Loucy (cell line): ENCODE results near the gene KCNK7.

ENCODE experiments used
- H2AFZ ChIP-seq: fragments of 200-600 bp; sonication (generic); 2 replicates; pipeline ENCODE4 v1.6.0; 2016; ENCODE audit warnings: antibody characterized with exemption, mild to moderate bottlenecking, low read length, moderate library complexity
- H3F3A ChIP-seq: fragments of 200-600 bp; 2 replicates; pipeline ENCODE4 v1.6.0; 2016; ENCODE audit warnings: antibody characterized with exemption, low read depth, mild to moderate bottlenecking
- H3K27me3 ChIP-seq: fragments of 200-600 bp; sonication (generic); 2 replicates; pipeline ENCODE4 v1.6.1; 2014; ENCODE audit warnings: low read length, mild to moderate bottlenecking; ENCODE audit not compliant: insufficient read depth, poor library complexity, severe bottlenecking
- H3K36me3 ChIP-seq: fragments of 200-600 bp; sonication (generic); 2 replicates; pipeline ENCODE4 v1.6.1; 2016; ENCODE audit warnings: low read length; ENCODE audit not compliant: insufficient read depth
- H3K4me1 ChIP-seq: fragments of 200-600 bp; sonication (generic); 2 replicates; pipeline ENCODE4 v1.5.1; 2014; ENCODE audit warnings: low read length, mild to moderate bottlenecking; ENCODE audit not compliant: insufficient read depth, poor library complexity, severe bottlenecking
- H3K4me2 ChIP-seq: fragments of 200-600 bp; sonication (generic); 2 replicates; pipeline ENCODE4 v1.6.0; 2014; ENCODE audit warnings: antibody characterized with exemption, low read length, low read depth, mild to moderate bottlenecking; ENCODE audit not compliant: poor library complexity, severe bottlenecking
- H3K4me3 ChIP-seq: fragments of 200-600 bp; sonication (generic); 2 replicates; pipeline ENCODE4 v1.5.1; 2014; ENCODE audit warnings: low read length, mild to moderate bottlenecking, mixed read lengths; ENCODE audit not compliant: poor library complexity, severe bottlenecking
- H3K79me2 ChIP-seq: fragments of 200-600 bp; sonication (generic); 2 replicates; pipeline ENCODE4 v1.6.1; 2014; ENCODE audit warnings: low read length; ENCODE audit not compliant: insufficient read depth
- H3K9ac ChIP-seq: fragments of 200-600 bp; sonication (generic); 2 replicates; pipeline ENCODE4 v1.6.0; 2014; ENCODE audit warnings: mild to moderate bottlenecking, low read depth, low read length, moderate library complexity; ENCODE audit not compliant: poor library complexity, severe bottlenecking
- H3K9me2 ChIP-seq: fragments of 200-600 bp; sonication (generic); replicated peaks from 2 replicates; pipeline ENCODE4 v1.6.1; 2016; ENCODE audit warnings: low read depth, low read length, mixed read lengths
- H3K9me3 ChIP-seq: fragments of 200-600 bp; sonication (generic); 2 replicates; pipeline ENCODE4 v1.6.1; 2014; ENCODE audit warnings: mild to moderate bottlenecking, antibody characterized with exemption, low read length, low read depth; ENCODE audit not compliant: insufficient read depth
- H4K20me1 ChIP-seq: fragments of 200-600 bp; sonication (generic); 2 replicates; pipeline ENCODE4 v1.6.0; 2014; ENCODE audit warnings: antibody characterized with exemption, low read length, mild to moderate bottlenecking; ENCODE audit not compliant: insufficient read depth, poor library complexity, severe bottlenecking
- EZH2phosphoT487 ChIP-seq: fragments of 200-600 bp; IDR thresholded peaks from 2 replicates; pipeline ENCODE4 v1.6.1; 2018; ENCODE audit warnings: antibody characterized with exemption, mild to moderate bottlenecking, moderate library complexity, borderline replicate concordance
- TF ChIP-seq, protein P1 (sequence below): fragments of 200-600 bp; sonication (generic); conservative IDR thresholded peaks from 2 replicates; pipeline ENCODE4 v1.5.1; 2014; ENCODE audit warnings: mild to moderate bottlenecking, antibody characterized with exemption, low read length

The KCNK7 gene

DNA sequence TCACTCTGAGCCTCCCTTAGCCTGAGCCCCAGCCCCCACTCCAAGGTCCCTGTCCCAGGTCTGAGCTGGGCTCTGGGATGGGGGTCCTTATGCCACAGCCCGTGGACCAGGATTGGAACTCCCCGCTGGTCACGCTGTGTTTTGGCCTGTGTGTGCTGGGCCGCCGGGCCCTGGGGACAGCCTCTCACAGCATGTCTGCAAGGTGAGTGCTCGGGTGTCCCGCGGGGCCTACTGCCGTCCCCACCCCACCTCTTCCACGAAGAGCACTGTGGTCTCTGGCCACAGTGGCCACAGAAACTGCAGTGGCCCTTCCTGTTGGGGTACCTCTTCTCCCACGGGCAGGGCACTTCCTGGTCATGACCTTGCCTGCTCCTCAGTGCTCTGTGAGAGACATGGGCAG lies 38.8 kb upstream of the KCNK7 start:
- no peak overlapping the region for H3K9ac ChIP-seq
- no peaks in the 10 kb centered on the region for H3K27me3 ChIP-seq
- no peaks in the 10 kb centered on the region for H3K79me2 ChIP-seq
- H3K36me3 ChIP-seq = peaks cover 38% of the 10 kb centered on the region; the same call in 1 of the 2 replicates
- no peaks in the 10 kb centered on the region for H3K9me3 ChIP-seq
- H3K4me3 ChIP-seq = no peak overlapping the region
- no peak overlapping the region for H3K4me2 ChIP-seq
- peaks cover 25% of the 10 kb centered on the region for H3K4me1 ChIP-seq
- no peaks in the 10 kb centered on the region for H3F3A ChIP-seq
- no peaks in the 10 kb centered on the region for H3K9me2 ChIP-seq
- TF ChIP-seq EZH2phosphoT487 = no peak
- TF ChIP-seq, protein P1, sequence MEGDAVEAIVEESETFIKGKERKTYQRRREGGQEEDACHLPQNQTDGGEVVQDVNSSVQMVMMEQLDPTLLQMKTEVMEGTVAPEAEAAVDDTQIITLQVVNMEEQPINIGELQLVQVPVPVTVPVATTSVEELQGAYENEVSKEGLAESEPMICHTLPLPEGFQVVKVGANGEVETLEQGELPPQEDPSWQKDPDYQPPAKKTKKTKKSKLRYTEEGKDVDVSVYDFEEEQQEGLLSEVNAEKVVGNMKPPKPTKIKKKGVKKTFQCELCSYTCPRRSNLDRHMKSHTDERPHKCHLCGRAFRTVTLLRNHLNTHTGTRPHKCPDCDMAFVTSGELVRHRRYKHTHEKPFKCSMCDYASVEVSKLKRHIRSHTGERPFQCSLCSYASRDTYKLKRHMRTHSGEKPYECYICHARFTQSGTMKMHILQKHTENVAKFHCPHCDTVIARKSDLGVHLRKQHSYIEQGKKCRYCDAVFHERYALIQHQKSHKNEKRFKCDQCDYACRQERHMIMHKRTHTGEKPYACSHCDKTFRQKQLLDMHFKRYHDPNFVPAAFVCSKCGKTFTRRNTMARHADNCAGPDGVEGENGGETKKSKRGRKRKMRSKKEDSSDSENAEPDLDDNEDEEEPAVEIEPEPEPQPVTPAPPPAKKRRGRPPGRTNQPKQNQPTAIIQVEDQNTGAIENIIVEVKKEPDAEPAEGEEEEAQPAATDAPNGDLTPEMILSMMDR = no peak
- H2AFZ ChIP-seq = no peak overlapping the region
- no peaks in the 10 kb centered on the region for H4K20me1 ChIP-seq

DNA sequence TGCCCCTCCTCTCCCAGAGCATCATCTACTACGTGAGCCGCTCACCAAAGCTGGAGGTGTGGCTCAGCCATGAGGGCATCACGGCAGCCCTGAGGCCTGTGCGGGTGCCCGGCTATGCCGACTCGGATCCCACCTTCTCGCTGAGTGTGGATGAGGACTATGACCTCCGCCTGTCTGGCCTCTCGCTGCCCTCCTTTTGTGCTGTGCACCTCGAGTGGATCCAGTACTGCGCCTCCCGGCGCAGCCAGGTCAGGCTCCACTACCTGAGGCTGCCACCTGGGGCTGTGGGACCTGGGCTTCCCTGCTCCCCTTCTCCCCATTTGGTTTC lies 38.5 kb upstream of the KCNK7 start:
- Histone ChIP-seq H3K4me1 (peaks cover 22% of the 10 kb centered on the region), H3K27me3 (no peaks in the 10 kb centered on the region)

GRCh38 chr11:65633390-65634108 lies 37.9 kb upstream of the KCNK7 start:
- H3K9ac ChIP-seq = no peak overlapping the region
- H3K36me3 ChIP-seq = peaks cover 47% of the 10 kb centered on the region; the same call in 1 of the 2 replicates
- no peaks in the 10 kb centered on the region for H3K79me2 ChIP-seq
- no peaks in the 10 kb centered on the region for H3K27me3 ChIP-seq
- no peak overlapping the region for H3K4me2 ChIP-seq
- H3F3A ChIP-seq = no peaks in the 10 kb centered on the region
- no peaks in the 10 kb centered on the region for H3K9me2 ChIP-seq
- H3K4me1 ChIP-seq = peaks cover 17% of the 10 kb centered on the region
- H3K9me3 ChIP-seq = no peaks in the 10 kb centered on the region
- TF ChIP-seq, protein P1 = no peak
- TF ChIP-seq EZH2phosphoT487 = no peak
- no peak overlapping the region for H3K4me3 ChIP-seq
- H2AFZ ChIP-seq = no peak overlapping the region
- no peaks in the 10 kb centered on the region for H4K20me1 ChIP-seq

More for the DNA sequence above, 38.5 kb upstream of the KCNK7 start:
- Histone ChIP-seq H2AFZ (no peak overlapping the region), H3K9me3 (no peaks in the 10 kb centered on the region), H3F3A (no peaks in the 10 kb centered on the region), H4K20me1 (no peaks in the 10 kb centered on the region), H3K79me2 (no peaks in the 10 kb centered on the region), H3K36me3 (peaks cover 42% of the 10 kb centered on the region; the same call in 1 of the 2 replicates), H3K9ac (no peak overlapping the region), H3K4me3 (no peak overlapping the region), H3K4me2 (no peak overlapping the region), H3K9me2 (no peaks in the 10 kb centered on the region)
- TF ChIP-seq, protein P1 = no peak
- TF ChIP-seq EZH2phosphoT487 = no peak
